Stimulated activated naive CD8-positive, alpha-beta T cell treated with anti-CD3 and anti-CD28 coated beads, Interleukin-15, Interleukin-2, amounts not matched to agents 100 ng/mL and 50 ng/mL, for 24 hours (primary cell): ENCODE data around the gene MYPOP.
A peak's percentile ranks its signal among the peaks of the same experiment; 100 is the strongest.

ENCODE experiments used
- H3K27ac Mint-ChIP-seq: one replicate; pipeline ENCODE4 v1.8.0; 2021; ENCODE audit warnings: mild to moderate bottlenecking, mixed read lengths
- H3K27me3 Mint-ChIP-seq: one replicate; pipeline ENCODE4 v1.8.0; 2021; ENCODE audit warnings: mixed read lengths
- H3K36me3 Mint-ChIP-seq: one replicate; pipeline ENCODE4 v1.8.0; 2021; ENCODE audit warnings: low read depth, mixed read lengths
- H3K4me1 Mint-ChIP-seq: one replicate; pipeline ENCODE4 v1.8.0; 2021; ENCODE audit warnings: low read depth, mixed read lengths
- H3K4me3 Mint-ChIP-seq: one replicate; pipeline ENCODE4 v1.8.0; 2021; ENCODE audit warnings: mild to moderate bottlenecking, mixed read lengths
- H3K9me3 Mint-ChIP-seq: one replicate; pipeline ENCODE4 v1.8.0; 2021; ENCODE audit warnings: mixed read lengths

The MYPOP gene

GRCh38 chr19:45901912-45902650 lies at the start of gene MYPOP:
MYPOP (minus strand) TSS chr19:45902613; CDS start chr19:45901773, 840 bp downstream.
- Mint-ChIP-seq H3K9me3 (no peaks in the 10 kb centered on the region), H3K36me3 (peaks cover 11% of the 10 kb centered on the region), H3K4me1 (peaks cover 12% of the 10 kb centered on the region), H3K27me3 (no peaks in the 10 kb centered on the region), H3K27ac (peak within 1 kb of the TSS; percentile 85), H3K4me3 (peak within 1 kb of the TSS; percentile 91)

- H3K36me3 Mint-ChIP-seq = no peaks in the 10 kb centered on the region
- peaks cover 38% of the 10 kb centered on the region for H3K27me3 Mint-ChIP-seq
- no peak overlapping the region for H3K27ac Mint-ChIP-seq
- H3K9me3 Mint-ChIP-seq = no peaks in the 10 kb centered on the region
- peaks cover 4% of the 10 kb centered on the region for H3K4me1 Mint-ChIP-seq
- no peak overlapping the region for H3K4me3 Mint-ChIP-seq
These were observed 45.5 kb upstream of the MYPOP start for GRCh38 chr19:45947926-45948325.

GRCh38 chr19:45940515-45940805 lies 38.0 kb upstream of the MYPOP start:
- Mint-ChIP-seq H3K4me3 (no peak overlapping the region), H3K36me3 (no peaks in the 10 kb centered on the region), H3K9me3 (no peaks in the 10 kb centered on the region), H3K27me3 (peaks cover 49% of the 10 kb centered on the region), H3K4me1 (peaks cover 3% of the 10 kb centered on the region), H3K27ac (no peak overlapping the region)

GRCh38 chr19:45939792-45940514 lies 37.5 kb upstream of the MYPOP start:
- Mint-ChIP-seq H3K36me3 (no peaks in the 10 kb centered on the region), H3K27ac (no peak overlapping the region), H3K4me1 (peaks cover 3% of the 10 kb centered on the region), H3K9me3 (no peaks in the 10 kb centered on the region), H3K27me3 (peaks cover 55% of the 10 kb centered on the region), H3K4me3 (no peak overlapping the region)

GRCh38 chr19:45938733-45939319 lies 36.4 kb upstream of the MYPOP start:
- H3K27me3 Mint-ChIP-seq = peaks cover 51% of the 10 kb centered on the region
- no peak overlapping the region for H3K27ac Mint-ChIP-seq
- H3K4me3 Mint-ChIP-seq = no peak overlapping the region

GRCh38 chr19:45935267-45935666 lies 32.9 kb upstream of the MYPOP start:
- H3K9me3 Mint-ChIP-seq = no peaks in the 10 kb centered on the region
- H3K27ac Mint-ChIP-seq = no peak overlapping the region
- H3K4me1 Mint-ChIP-seq = peaks cover 3% of the 10 kb centered on the region
- peaks cover 49% of the 10 kb centered on the region for H3K27me3 Mint-ChIP-seq
- H3K4me3 Mint-ChIP-seq = no peak overlapping the region
- no peaks in the 10 kb centered on the region for H3K36me3 Mint-ChIP-seq

More at GRCh38 chr19:45938733-45939319, 36.4 kb upstream of the MYPOP start:
- no peaks in the 10 kb centered on the region for H3K36me3 Mint-ChIP-seq
- no peaks in the 10 kb centered on the region for H3K9me3 Mint-ChIP-seq
- peaks cover 3% of the 10 kb centered on the region for H3K4me1 Mint-ChIP-seq

- no peak overlapping the region for H3K4me3 Mint-ChIP-seq
- no peak overlapping the region for H3K27ac Mint-ChIP-seq
- peaks cover 3% of the 10 kb centered on the region for H3K4me1 Mint-ChIP-seq
- peaks cover 50% of the 10 kb centered on the region for H3K27me3 Mint-ChIP-seq
- no peaks in the 10 kb centered on the region for H3K9me3 Mint-ChIP-seq
- no peaks in the 10 kb centered on the region for H3K36me3 Mint-ChIP-seq
These were observed 32.3 kb upstream of the MYPOP start for GRCh38 chr19:45934551-45935230.

- Mint-ChIP-seq H3K27ac (no peak overlapping the region), H3K36me3 (no peaks in the 10 kb centered on the region), H3K4me1 (peaks cover 1% of the 10 kb centered on the region), H3K4me3 (no peak overlapping the region), H3K27me3 (peaks cover 46% of the 10 kb centered on the region), H3K9me3 (no peaks in the 10 kb centered on the region)
These were observed 31.3 kb upstream of the MYPOP start for GRCh38 chr19:45933759-45934158.

GRCh38 chr19:45931055-45931454 lies 28.6 kb upstream of the MYPOP start:
- Mint-ChIP-seq H3K27ac (no peak overlapping the region), H3K27me3 (peaks cover 36% of the 10 kb centered on the region), H3K36me3 (no peaks in the 10 kb centered on the region), H3K9me3 (no peaks in the 10 kb centered on the region), H3K4me3 (no peak overlapping the region), H3K4me1 (peaks cover 10% of the 10 kb centered on the region)

GRCh38 chr19:45929247-45929646 lies 26.8 kb upstream of the MYPOP start:
- Mint-ChIP-seq H3K27me3 (peaks cover 23% of the 10 kb centered on the region), H3K27ac (no peak overlapping the region), H3K4me3 (no peak overlapping the region), H3K4me1 (peaks cover 10% of the 10 kb centered on the region), H3K36me3 (no peaks in the 10 kb centered on the region), H3K9me3 (no peaks in the 10 kb centered on the region)

- no peaks in the 10 kb centered on the region for H3K9me3 Mint-ChIP-seq
- H3K36me3 Mint-ChIP-seq = no peaks in the 10 kb centered on the region
- H3K4me3 Mint-ChIP-seq = peak overlapping the region; percentile 64
- peaks cover 10% of the 10 kb centered on the region for H3K4me1 Mint-ChIP-seq
- H3K27ac Mint-ChIP-seq = peak overlapping the region; percentile 56
- H3K27me3 Mint-ChIP-seq = peaks cover 19% of the 10 kb centered on the region
These were observed 25.3 kb upstream of the MYPOP start for GRCh38 chr19:45927565-45928261.

GRCh38 chr19:45924891-45925447 lies 22.6 kb upstream of the MYPOP start:
- H3K4me1 Mint-ChIP-seq = peaks cover 10% of the 10 kb centered on the region
- H3K4me3 Mint-ChIP-seq = no peak overlapping the region
- no peaks in the 10 kb centered on the region for H3K9me3 Mint-ChIP-seq
- no peaks in the 10 kb centered on the region for H3K36me3 Mint-ChIP-seq
- H3K27ac Mint-ChIP-seq = no peak overlapping the region
- H3K27me3 Mint-ChIP-seq = peaks cover 11% of the 10 kb centered on the region

- no peak overlapping the region for H3K27ac Mint-ChIP-seq
- no peaks in the 10 kb centered on the region for H3K4me1 Mint-ChIP-seq
- H3K27me3 Mint-ChIP-seq = peaks cover 7% of the 10 kb centered on the region
- no peaks in the 10 kb centered on the region for H3K9me3 Mint-ChIP-seq
- no peaks in the 10 kb centered on the region for H3K36me3 Mint-ChIP-seq
- H3K4me3 Mint-ChIP-seq = no peak overlapping the region
These were observed 19.9 kb upstream of the MYPOP start for GRCh38 chr19:45922281-45922680.

- H3K4me1 Mint-ChIP-seq = no peaks in the 10 kb centered on the region
- no peak overlapping the region for H3K4me3 Mint-ChIP-seq
- H3K9me3 Mint-ChIP-seq = no peaks in the 10 kb centered on the region
- no peaks in the 10 kb centered on the region for H3K36me3 Mint-ChIP-seq
- H3K27me3 Mint-ChIP-seq = peaks cover 7% of the 10 kb centered on the region
- H3K27ac Mint-ChIP-seq = no peak overlapping the region
These were observed 18.0 kb upstream of the MYPOP start for GRCh38 chr19:45920458-45920857.
